Ovary (tissue), 3 donors: ENCODE data around the gene LMF1.

ENCODE experiments used
- CTCF ChIP-seq, 3 donors: fragments of 450-650 bp in 2 of 3; fragments of 200-600 bp in 1 of 3; IDR thresholded peaks; one replicate each; pipeline versions ENCODE4 v1.5.1 to v1.8.0; 2016 to 2022; ENCODE audit warnings: antibody characterized with exemption in 3 of 3, mild to moderate bottlenecking in 1 of 3
- EP300 ChIP-seq: sonication (generic); formaldehyde crosslinking; IDR thresholded peaks from one replicate; pipeline ENCODE4 v1.6.1; 2017; ENCODE audit warnings: antibody characterized with exemption
- POLR2A ChIP-seq: fragments of 450-650 bp; IDR thresholded peaks from one replicate; pipeline ENCODE4 v1.6.1; 2017; ENCODE audit warnings: antibody characterized with exemption, mild to moderate bottlenecking, moderate library complexity
- donor health status: DM: no; HTN: no; CAD: no.

- TF ChIP-seq CTCF (IDR thresholded peaks at IDR 0.05) (no peak), POLR2A (no peak), EP300 (no peak)
These were observed 132.0 kb downstream of the LMF1 start for GRCh38 chr16:838741-839140.
